Skin epidermis (tissue), 12 donors: ENCODE results near the gene GGACT.

Source experiments
- H3K27ac ChIP-seq, 21 experiments: fragments of 200-600 bp; sonication (generic) in 11 of 21; one replicate each; pipeline ENCODE4 v1.5.0; 2020; ENCODE audit warnings: mild to moderate bottlenecking in 3 of 21, inconsistent platforms in 2 of 21, moderate library complexity in 2 of 21
- H3K4me3 ChIP-seq, 7 experiments: fragments of 200-600 bp; sonication (generic) in 2 of 7; one replicate each; pipeline ENCODE4 v1.5.0; 2020; ENCODE audit warnings: inconsistent platforms in 2 of 7, mild to moderate bottlenecking in 2 of 7, moderate library complexity in 1 of 7

Gene GGACT

GRCh38 chr13:100560498-100561157 is 28.0 kb downstream of the GGACT start:
- Histone ChIP-seq H3K27ac (no peak overlapping the region), H3K4me3 (no peak overlapping the region)

DNA sequence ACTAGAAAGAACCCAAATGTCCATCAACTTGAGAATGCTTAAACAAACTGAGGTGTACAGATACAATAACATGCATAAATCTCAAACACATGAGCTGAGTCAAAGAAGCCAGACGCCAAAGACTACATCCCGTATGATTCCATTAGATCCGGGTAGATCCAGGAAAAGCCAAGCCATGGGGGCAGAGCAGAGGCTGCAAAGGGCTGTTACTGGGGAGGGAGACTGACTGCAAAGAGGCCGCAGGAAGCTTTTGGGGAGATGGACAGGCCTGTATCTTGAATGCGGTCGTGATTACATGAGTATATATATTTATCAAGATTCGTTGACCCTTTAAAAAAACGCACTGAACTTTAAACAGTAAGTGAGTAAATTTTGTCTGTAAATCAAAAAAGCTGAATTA is 28.7 kb downstream of the GGACT start:
- H3K27ac ChIP-seq: no peak overlapping the region

GRCh38 chr13:100552755-100553154 is 35.8 kb downstream of the GGACT start:
- Histone ChIP-seq H3K27ac (no peak overlapping the region), H3K4me3 (no peak overlapping the region)

More for the DNA sequence above, 28.7 kb downstream of the GGACT start:
- no peak overlapping the region for H3K4me3 ChIP-seq

DNA sequence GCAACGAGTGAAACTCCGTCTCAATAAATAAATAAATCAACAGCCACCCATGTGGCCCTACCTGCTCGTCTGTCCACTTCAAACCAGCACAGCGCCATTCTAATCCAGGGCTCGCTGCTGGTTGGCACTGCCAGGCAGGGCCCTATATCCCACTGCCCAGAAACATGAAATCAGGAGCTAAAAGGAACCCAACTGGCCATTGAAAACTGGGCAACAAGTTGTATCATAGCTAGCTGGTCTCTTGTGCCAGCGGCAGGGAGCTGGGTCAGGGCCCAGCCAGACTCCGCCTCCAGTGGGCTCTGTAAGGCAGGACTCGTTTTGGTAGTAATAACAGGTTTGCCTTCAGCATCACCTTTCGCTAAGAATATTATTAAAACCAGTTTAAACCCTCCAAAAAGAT is 39.3 kb downstream of the GGACT start:
- Histone ChIP-seq H3K4me3 (no peak overlapping the region), H3K27ac (peak overlapping the region in 1 of 21 experiments; percentile 11)

DNA sequence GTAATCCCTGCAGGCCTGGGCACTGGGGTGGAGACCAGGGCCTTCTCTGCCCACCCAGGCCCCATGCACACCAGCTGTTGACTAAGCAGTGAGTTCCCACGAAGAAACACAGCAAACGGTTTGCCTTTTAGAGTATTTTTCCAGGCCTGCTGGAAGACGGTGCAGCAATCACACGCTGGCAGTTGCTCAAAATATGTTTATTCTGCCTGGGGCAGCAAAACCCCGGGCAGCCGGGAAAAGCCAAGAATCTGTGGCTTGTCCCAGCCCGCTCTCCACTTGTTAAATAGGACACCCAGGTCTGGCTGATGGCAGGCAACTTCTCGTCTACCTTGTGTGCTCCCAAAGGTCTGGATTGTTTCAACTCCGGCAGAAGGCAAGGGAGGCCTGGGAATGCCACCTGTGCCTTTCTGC is 40.8 kb downstream of the GGACT start:
- peak overlapping the region in 12 of 21 experiments; percentile 0 to 83 (median 22) for H3K27ac ChIP-seq
- no peak overlapping the region for H3K4me3 ChIP-seq

DNA sequence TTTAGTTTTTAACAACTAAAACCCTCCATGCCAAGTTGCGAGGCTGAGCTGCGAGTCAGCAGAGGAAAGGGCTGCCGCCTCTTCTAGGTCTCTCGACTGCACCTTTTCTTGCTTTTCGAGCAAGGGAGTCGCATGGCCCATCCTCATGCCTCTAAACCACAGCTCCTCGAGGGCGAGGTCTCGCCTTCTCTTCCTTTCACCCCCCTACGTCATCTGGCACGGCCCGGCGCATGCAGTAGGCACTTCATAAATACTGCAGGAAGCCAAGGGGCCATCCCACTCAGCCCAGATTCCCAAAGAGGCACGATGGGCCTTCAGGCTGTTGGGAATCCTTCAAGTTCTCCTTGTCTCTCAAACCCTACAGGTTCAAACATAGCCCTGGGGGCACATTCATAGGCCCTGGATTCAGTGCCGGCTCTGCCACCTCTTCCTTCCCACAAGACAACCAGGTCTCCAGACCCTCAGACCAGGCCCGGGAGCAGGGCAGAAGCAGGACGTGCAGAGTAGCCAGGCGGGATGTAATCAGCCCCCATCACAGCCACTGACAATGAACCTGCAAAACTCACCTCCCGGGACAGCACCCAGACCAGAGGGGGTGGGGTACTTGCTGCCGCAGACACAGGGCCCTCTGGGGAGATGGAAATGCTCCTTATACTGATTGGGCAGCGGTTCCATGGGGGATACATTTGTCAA is 41.7 kb downstream of the GGACT start:
- Histone ChIP-seq H3K27ac (peak overlapping the region in 9 of 21 experiments; percentile 0 to 83 (median 42)), H3K4me3 (no peak overlapping the region)

DNA sequence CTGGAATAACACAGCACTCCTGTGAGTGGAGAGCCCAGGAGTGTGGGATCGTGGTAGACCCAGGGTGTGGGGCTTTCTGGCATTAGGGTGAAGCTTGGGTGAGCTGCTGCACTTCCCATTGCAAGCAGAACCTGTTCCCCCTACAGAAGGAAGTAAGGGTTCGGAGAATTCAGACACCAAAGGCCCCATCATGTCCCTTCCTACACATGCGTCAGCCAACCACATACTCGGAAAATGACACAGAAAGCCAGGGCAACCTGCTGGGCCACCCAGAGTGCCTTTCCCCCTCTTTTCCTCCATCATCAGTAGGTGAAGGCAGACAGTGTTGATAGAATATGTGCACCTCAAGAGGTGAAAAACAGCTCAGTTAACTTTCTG is 42.9 kb downstream of the GGACT start:
- no peak overlapping the region for H3K4me3 ChIP-seq
- H3K27ac ChIP-seq: peak overlapping the region in 4 of 21 experiments; percentile 1 to 73 (median 8)

GRCh38 chr13:100544866-100545683 is 43.5 kb downstream of the GGACT start:
- H3K4me3 ChIP-seq: no peak overlapping the region
- H3K27ac ChIP-seq: peak overlapping the region in 4 of 21 experiments; percentile 1 to 73 (median 8)

- Histone ChIP-seq H3K4me3 (no peak overlapping the region), H3K27ac (no peak overlapping the region)
These were observed 44.6 kb downstream of the GGACT start for GRCh38 chr13:100543872-100544602.

DNA sequence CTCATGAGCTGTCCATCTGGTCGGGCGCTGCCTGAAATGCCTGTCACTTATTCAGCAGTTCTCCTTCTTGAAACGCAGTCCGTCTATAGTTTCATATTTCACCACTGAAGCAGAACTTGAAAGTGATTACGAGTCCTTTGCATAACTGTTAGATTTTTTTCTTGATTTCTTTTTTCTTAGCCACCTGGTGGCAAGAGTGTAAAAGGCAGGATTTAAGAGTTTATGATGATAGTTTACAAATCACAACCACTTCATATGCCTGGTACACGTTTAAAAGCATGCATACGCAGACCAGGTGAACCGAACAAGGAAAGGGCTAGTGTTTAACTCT is 45.8 kb downstream of the GGACT start:
- Histone ChIP-seq H3K27ac (peak overlapping the region in 6 of 21 experiments; percentile 11 to 62 (median 37)), H3K4me3 (no peak overlapping the region)

- H3K4me3 ChIP-seq: no peak overlapping the region
- H3K27ac ChIP-seq: peak overlapping the region in 6 of 21 experiments; percentile 11 to 62 (median 37)
These were observed 46.4 kb downstream of the GGACT start for GRCh38 chr13:100541897-100542825.

- Histone ChIP-seq H3K4me3 (no peak overlapping the region), H3K27ac (no peak overlapping the region)
These were observed 48.0 kb downstream of the GGACT start for GRCh38 chr13:100540621-100541020.

DNA sequence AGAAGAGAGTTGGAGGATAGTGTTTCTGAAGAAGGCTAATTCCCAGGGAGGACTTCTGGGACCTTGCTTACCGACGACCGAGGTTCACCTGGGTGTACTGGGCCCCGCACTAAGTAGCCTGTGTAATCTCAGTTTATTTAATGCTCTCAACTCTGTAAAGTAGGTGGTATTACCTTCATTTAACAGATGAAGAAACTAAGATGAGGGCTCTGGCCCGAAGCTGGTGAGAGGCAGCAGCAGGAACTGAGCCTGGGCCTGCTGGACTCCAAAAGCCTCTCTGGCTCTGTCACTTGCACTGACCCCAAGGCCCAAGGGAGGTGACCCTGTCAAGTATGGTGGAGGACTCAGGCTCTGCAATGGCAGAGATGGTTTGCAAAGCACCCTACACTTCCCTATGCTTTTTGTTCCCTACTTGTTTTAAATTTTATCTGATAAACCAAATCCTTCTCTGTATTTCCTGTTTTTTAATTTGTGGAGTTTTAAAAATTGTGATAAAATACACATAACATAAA is 50.6 kb downstream of the GGACT start:
- Histone ChIP-seq H3K27ac (no peak overlapping the region), H3K4me3 (no peak overlapping the region)

DNA sequence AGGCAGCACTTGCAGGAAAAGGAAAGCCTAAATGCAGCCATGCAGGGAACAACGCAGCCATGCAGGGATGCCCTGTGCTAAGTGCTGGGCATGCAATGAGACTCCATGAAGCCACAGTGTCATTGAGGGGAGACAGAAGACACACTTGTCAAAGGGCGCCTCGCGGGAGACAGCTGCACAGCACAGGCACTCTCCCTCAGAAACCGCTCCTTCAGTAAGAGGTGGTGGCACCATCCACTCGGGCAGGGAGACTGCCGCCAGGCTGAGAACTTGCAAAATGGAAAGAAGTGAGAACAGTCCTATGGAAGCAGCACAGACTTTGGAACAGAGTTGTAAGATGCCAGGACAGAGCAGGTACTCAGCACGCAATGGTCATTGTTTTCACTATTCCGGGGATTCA is 51.1 kb downstream of the GGACT start:
- Histone ChIP-seq H3K27ac (no peak overlapping the region), H3K4me3 (no peak overlapping the region)

- no peak overlapping the region for H3K27ac ChIP-seq
- H3K4me3 ChIP-seq: no peak overlapping the region
These were observed 51.9 kb downstream of the GGACT start for GRCh38 chr13:100536643-100537180.

DNA sequence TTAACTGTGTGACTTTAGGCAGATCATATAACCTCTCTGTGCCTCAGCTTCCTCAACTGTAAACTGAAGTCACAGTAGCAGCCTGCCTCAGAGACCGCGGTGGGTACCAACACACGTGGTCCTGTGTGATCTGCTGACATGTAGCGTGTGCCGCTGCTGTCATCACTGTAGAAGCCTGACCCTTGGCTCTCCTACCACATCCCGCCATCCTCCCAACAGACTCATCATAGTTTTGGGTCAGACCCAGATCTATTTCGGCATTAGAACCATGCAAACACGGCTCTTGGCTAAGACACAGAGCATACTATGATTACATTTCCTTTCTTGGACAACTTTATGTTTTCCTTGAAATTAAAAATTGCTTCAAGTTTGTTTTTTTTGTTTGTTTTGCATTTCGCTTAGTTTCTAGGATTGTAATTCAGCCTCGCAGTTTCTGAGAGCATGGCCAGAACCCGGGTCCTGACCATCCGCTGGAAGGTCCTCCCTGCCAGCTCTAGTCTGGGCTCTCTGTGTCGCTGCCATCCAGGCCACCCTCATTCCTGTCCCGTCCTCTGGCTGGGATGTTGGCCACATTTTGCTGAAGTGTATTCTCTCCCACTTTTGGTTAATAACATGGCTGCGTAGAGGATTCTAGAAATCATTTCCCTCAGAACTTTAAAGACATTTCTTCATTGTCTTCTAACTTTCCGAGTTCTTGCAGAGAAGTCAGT is 53.0 kb downstream of the GGACT start:
- Histone ChIP-seq H3K4me3 (no peak overlapping the region), H3K27ac (no peak overlapping the region)

DNA sequence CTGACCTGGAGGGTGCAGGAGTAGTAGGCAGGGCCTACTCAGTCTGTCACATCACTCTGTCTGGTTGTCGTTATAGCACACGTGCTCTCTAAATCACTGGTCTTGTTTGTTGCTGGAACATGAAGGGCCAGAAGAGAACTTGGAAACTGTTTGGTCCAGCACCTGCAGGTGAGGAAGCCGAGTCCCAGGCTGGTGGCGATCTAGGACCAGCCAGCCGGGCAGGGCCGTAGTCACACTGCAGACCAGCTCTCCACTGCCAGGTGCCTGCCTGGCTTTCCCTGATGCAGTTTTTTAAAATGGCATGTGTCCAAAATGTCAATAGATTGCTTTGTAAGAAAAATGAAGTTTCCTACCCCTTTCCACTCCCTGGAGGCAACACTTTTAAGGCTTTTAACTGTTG is 53.7 kb downstream of the GGACT start:
- no peak overlapping the region for H3K4me3 ChIP-seq
- H3K27ac ChIP-seq: no peak overlapping the region
